SK-N-MC (cell line): ENCODE measurements around the gene SNRPA.

Experiments
- EZH2 ChIP-seq: fragments of 200-600 bp; sonication (generic); IDR thresholded peaks from one replicate; pipeline ENCODE4 v1.6.1; 2017; ENCODE audit warnings: antibody characterized with exemption
- POLR2AphosphoS5 ChIP-seq: IDR thresholded peaks from 2 replicates; pipeline ENCODE4 v1.6.1; 2012; ENCODE audit warnings: mild to moderate bottlenecking, low read depth, low read length, borderline replicate concordance

GRCh38 chr19:40726279-40726678 lies 24.7 kb upstream of the SNRPA start:
- TF ChIP-seq POLR2AphosphoS5 (no peak), EZH2 (no peak)
